ENCODE data around the gene KCNAB2.

KCNAB2 gene

GRCh38 chr1:6094801-6095505 lies 49.3 kb downstream of the KCNAB2 start:
- DNase-seq (ENCODE audit: extremely low read depth in 1 of 2, low read depth in 1 of 2): no peak

- DNase-seq (ENCODE audit: extremely low read depth in 1 of 2, low read depth in 1 of 2): no peak
Observed at GRCh38 chr1:6095511-6096242, 50.0 kb downstream of the KCNAB2 start.

- no peak for DNase-seq (ENCODE audit: extremely low read depth in 1 of 2, low read depth in 1 of 2)
Observed at GRCh38 chr1:6096243-6097116, 50.8 kb downstream of the KCNAB2 start.

GRCh38 chr1:6097117-6097595 lies 51.5 kb downstream of the KCNAB2 start:
- DNase-seq (ENCODE audit: extremely low read depth in 1 of 2, low read depth in 1 of 2): no peak

- DNase-seq (ENCODE audit: extremely low read depth in 1 of 2, low read depth in 1 of 2): no peak
Observed at GRCh38 chr1:6097824-6098223, 52.1 kb downstream of the KCNAB2 start.

- no peak for DNase-seq (ENCODE audit: extremely low read depth in 1 of 2, low read depth in 1 of 2)
Observed at GRCh38 chr1:6098303-6099215, 52.9 kb downstream of the KCNAB2 start.

- no peak for DNase-seq (ENCODE audit: extremely low read depth in 1 of 2, low read depth in 1 of 2)
Observed at GRCh38 chr1:6099297-6099696, 53.6 kb downstream of the KCNAB2 start.

GRCh38 chr1:6099787-6100765 lies 54.4 kb downstream of the KCNAB2 start:
- DNase-seq (ENCODE audit: extremely low read depth in 1 of 2, low read depth in 1 of 2): no peak

GRCh38 chr1:6100861-6101783 lies 55.4 kb downstream of the KCNAB2 start:
- no peak for DNase-seq (ENCODE audit: extremely low read depth in 1 of 2, low read depth in 1 of 2)

- no peak for DNase-seq (ENCODE audit: extremely low read depth in 1 of 2, low read depth in 1 of 2)
Observed at GRCh38 chr1:6101826-6102531, 56.3 kb downstream of the KCNAB2 start.

GRCh38 chr1:6102532-6102845 lies 56.8 kb downstream of the KCNAB2 start:
- DNase-seq (ENCODE audit: extremely low read depth in 1 of 2, low read depth in 1 of 2): no peak

- no peak for DNase-seq (ENCODE audit: extremely low read depth in 1 of 2, low read depth in 1 of 2)
Observed at GRCh38 chr1:6103111-6103853, 57.6 kb downstream of the KCNAB2 start.

- DNase-seq (ENCODE audit: extremely low read depth in 1 of 2, low read depth in 1 of 2): no peak
Observed at GRCh38 chr1:6103854-6104530, 58.3 kb downstream of the KCNAB2 start.

- DNase-seq (ENCODE audit: extremely low read depth in 1 of 2, low read depth in 1 of 2): no peak
Observed at GRCh38 chr1:6104631-6105030, 58.9 kb downstream of the KCNAB2 start.

- DNase-seq (ENCODE audit: extremely low read depth in 1 of 2, low read depth in 1 of 2): no peak
Observed at GRCh38 chr1:6105218-6105679, 59.6 kb downstream of the KCNAB2 start.

- no peak for DNase-seq (ENCODE audit: extremely low read depth in 1 of 2, low read depth in 1 of 2)
Observed at GRCh38 chr1:6105763-6106162, 60.1 kb downstream of the KCNAB2 start.

All from activated CD8-positive, alpha-beta memory T cell treated with anti-CD3 and anti-CD28 coated beads for 1 hour (primary cell).